ENCODE results near the gene ABLIM1. TPM values are rescaled to one million over a fixed set of nuclear protein-coding genes. Genes with fewer than 3 reads are reported as not detected.

ABLIM1 gene
- total and polyA plus RNA-seq, 10 of the 15 experiments (the other 5 are each of a cell fraction or from before 2014, with no cell fraction given), result 14.2 to 50.5 (median 28.1) TPM

DNA sequence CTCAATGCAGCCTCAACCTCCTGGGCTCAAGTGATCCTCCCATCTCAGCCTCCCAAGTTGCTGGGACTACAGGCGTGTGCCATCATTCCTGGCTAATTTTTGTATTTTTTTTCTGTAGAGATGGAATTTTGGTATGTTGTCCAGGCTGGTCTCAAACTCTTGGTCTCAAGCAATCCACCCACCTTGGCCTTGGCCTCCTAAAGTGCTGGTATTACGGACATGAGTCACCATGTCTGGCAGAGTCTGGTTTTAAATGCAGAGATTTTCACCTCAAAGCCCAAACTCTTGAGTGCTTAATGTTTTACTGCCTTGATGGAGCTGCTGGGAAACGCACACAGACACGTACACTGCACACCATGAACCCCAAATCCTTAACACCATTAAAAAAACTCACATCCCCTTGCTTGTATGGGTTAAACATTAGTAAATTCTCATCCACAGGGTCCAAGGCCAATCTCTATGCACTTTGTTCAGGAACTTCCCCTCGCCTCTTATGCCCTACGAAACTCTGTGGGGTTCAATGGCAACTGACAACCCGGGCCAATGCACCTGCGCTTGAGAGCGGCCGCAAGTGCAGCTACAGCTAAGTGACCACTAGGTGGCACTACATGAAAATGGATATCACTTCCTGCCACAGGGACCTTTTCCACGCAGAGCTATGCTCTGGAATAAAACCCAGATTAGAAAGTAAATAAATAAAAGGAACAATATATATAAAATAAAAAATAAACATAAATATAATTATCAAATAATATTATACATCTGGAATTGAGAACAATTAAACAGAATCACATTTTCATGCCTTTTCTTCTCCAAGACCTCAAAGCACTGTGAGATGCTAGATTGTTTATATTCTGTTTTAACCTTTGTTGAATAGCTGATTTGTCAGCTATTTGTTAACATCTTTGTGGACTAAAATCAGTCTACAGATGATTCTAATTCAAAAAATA is 186.8 kb downstream of the ABLIM1 start (continued):
- TF ChIP-seq, protein P1, sequence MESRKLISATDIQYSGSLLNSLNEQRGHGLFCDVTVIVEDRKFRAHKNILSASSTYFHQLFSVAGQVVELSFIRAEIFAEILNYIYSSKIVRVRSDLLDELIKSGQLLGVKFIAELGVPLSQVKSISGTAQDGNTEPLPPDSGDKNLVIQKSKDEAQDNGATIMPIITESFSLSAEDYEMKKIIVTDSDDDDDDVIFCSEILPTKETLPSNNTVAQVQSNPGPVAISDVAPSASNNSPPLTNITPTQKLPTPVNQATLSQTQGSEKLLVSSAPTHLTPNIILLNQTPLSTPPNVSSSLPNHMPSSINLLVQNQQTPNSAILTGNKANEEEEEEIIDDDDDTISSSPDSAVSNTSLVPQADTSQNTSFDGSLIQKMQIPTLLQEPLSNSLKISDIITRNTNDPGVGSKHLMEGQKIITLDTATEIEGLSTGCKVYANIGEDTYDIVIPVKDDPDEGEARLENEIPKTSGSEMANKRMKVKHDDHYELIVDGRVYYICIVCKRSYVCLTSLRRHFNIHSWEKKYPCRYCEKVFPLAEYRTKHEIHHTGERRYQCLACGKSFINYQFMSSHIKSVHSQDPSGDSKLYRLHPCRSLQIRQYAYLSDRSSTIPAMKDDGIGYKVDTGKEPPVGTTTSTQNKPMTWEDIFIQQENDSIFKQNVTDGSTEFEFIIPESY (IDR thresholded peaks at IDR 0.05), result no peak
- peak; percentile 88 for TF ChIP-seq SMC3 (IDR thresholded peaks at IDR 0.05; ENCODE audit: borderline replicate concordance, low read length)
- no peak for TF ChIP-seq PAX5 (IDR thresholded peaks at IDR 0.05; ENCODE audit: borderline replicate concordance, low read depth, low read length)
- TF ChIP-seq, protein P2, sequence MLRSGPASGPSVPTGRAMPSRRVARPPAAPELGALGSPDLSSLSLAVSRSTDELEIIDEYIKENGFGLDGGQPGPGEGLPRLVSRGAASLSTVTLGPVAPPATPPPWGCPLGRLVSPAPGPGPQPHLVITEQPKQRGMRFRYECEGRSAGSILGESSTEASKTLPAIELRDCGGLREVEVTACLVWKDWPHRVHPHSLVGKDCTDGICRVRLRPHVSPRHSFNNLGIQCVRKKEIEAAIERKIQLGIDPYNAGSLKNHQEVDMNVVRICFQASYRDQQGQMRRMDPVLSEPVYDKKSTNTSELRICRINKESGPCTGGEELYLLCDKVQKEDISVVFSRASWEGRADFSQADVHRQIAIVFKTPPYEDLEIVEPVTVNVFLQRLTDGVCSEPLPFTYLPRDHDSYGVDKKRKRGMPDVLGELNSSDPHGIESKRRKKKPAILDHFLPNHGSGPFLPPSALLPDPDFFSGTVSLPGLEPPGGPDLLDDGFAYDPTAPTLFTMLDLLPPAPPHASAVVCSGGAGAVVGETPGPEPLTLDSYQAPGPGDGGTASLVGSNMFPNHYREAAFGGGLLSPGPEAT (IDR thresholded peaks at IDR 0.05; ENCODE audit: low read depth), result no peak
- TF ChIP-seq, protein P3, sequence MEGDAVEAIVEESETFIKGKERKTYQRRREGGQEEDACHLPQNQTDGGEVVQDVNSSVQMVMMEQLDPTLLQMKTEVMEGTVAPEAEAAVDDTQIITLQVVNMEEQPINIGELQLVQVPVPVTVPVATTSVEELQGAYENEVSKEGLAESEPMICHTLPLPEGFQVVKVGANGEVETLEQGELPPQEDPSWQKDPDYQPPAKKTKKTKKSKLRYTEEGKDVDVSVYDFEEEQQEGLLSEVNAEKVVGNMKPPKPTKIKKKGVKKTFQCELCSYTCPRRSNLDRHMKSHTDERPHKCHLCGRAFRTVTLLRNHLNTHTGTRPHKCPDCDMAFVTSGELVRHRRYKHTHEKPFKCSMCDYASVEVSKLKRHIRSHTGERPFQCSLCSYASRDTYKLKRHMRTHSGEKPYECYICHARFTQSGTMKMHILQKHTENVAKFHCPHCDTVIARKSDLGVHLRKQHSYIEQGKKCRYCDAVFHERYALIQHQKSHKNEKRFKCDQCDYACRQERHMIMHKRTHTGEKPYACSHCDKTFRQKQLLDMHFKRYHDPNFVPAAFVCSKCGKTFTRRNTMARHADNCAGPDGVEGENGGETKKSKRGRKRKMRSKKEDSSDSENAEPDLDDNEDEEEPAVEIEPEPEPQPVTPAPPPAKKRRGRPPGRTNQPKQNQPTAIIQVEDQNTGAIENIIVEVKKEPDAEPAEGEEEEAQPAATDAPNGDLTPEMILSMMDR (IDR thresholded peaks at IDR 0.05 in 2 of 3, conservative IDR thresholded peaks at IDR 0.05 in 1 of 3; ENCODE audit: control insufficient read depth in 2 of 3, extremely low read depth in 1 of 3, insufficient read depth in 1 of 3, low read depth in 3 of 3, low read length in 3 of 3), result peak; percentile 83 to 86 (median 85)
- TF ChIP-seq MEF2B (IDR thresholded peaks at IDR 0.05; ENCODE audit: partially characterized antibody, poor library complexity, severe bottlenecking), result no peak
- TF ChIP-seq, protein P4, sequence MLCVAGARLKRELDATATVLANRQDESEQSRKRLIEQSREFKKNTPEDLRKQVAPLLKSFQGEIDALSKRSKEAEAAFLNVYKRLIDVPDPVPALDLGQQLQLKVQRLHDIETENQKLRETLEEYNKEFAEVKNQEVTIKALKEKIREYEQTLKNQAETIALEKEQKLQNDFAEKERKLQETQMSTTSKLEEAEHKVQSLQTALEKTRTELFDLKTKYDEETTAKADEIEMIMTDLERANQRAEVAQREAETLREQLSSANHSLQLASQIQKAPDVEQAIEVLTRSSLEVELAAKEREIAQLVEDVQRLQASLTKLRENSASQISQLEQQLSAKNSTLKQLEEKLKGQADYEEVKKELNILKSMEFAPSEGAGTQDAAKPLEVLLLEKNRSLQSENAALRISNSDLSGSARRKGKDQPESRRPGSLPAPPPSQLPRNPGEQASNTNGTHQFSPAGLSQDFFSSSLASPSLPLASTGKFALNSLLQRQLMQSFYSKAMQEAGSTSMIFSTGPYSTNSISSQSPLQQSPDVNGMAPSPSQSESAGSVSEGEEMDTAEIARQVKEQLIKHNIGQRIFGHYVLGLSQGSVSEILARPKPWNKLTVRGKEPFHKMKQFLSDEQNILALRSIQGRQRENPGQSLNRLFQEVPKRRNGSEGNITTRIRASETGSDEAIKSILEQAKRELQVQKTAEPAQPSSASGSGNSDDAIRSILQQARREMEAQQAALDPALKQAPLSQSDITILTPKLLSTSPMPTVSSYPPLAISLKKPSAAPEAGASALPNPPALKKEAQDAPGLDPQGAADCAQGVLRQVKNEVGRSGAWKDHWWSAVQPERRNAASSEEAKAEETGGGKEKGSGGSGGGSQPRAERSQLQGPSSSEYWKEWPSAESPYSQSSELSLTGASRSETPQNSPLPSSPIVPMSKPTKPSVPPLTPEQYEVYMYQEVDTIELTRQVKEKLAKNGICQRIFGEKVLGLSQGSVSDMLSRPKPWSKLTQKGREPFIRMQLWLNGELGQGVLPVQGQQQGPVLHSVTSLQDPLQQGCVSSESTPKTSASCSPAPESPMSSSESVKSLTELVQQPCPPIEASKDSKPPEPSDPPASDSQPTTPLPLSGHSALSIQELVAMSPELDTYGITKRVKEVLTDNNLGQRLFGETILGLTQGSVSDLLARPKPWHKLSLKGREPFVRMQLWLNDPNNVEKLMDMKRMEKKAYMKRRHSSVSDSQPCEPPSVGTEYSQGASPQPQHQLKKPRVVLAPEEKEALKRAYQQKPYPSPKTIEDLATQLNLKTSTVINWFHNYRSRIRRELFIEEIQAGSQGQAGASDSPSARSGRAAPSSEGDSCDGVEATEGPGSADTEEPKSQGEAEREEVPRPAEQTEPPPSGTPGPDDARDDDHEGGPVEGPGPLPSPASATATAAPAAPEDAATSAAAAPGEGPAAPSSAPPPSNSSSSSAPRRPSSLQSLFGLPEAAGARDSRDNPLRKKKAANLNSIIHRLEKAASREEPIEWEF (IDR thresholded peaks at IDR 0.05; ENCODE audit: insufficient replicate concordance, low read depth, low read length), result no peak
- TF ChIP-seq ZNF24 (IDR thresholded peaks at IDR 0.05), result no peak
- no peak for TF ChIP-seq TCF7 (IDR thresholded peaks at IDR 0.05; ENCODE audit: borderline replicate concordance)
- TF ChIP-seq YY1 (IDR thresholded peaks at IDR 0.05; ENCODE audit: low read depth, low read length), result peak; percentile 74
- TF ChIP-seq MXI1 (IDR thresholded peaks at IDR 0.05; ENCODE audit: low read depth, low read length), result no peak
